SK-N-SH (cell line): ENCODE results near the gene MS4A12.

Experiments
- FOXJ3 ChIP-seq: sonication (generic); formaldehyde crosslinking; IDR thresholded peaks from 2 replicates; pipeline ENCODE4 v1.5.1; 2020; ENCODE audit warnings: mild to moderate bottlenecking, missing genetic modification reagents
- GABPA ChIP-seq: IDR thresholded peaks from 2 replicates; pipeline ENCODE4 v1.4.0; 2012; ENCODE audit warnings: low read depth, mild to moderate bottlenecking
- NFIC ChIP-seq: IDR thresholded peaks from 2 replicates; pipeline ENCODE4 v1.4.0; 2012; ENCODE audit warnings: borderline replicate concordance
- POLR2AphosphoS5 ChIP-seq: IDR thresholded peaks from 2 replicates; pipeline ENCODE4 v1.6.1; 2012; ENCODE audit warnings: low read depth, low read length
- RAD21 ChIP-seq: IDR thresholded peaks from 2 replicates; pipeline ENCODE4 v1.6.1; 2012; ENCODE audit warnings: mild to moderate bottlenecking, low read length
- TAF1 ChIP-seq: IDR thresholded peaks from 2 replicates; pipeline ENCODE4 v1.6.1; 2012; ENCODE audit warnings: low read depth, mild to moderate bottlenecking, low read length, moderate library complexity, borderline replicate concordance
- TF ChIP-seq, protein P1 (sequence below): fragments of 200-600 bp; sonication (generic); IDR thresholded peaks from 2 replicates; pipeline ENCODE4 v1.6.1; 2017; ENCODE audit warnings: antibody characterized with exemption, mild to moderate bottlenecking, moderate library complexity
- TF ChIP-seq, protein P2 (sequence below): IDR thresholded peaks from 2 replicates; pipeline ENCODE4 v1.4.0; 2012; ENCODE audit warnings: low read depth
- TF ChIP-seq, protein P3 (sequence below): IDR thresholded peaks from 2 replicates; pipeline ENCODE4 v1.6.1; 2012; ENCODE audit warnings: mild to moderate bottlenecking, low read depth, low read length, moderate library complexity
- TF ChIP-seq, protein P4 (sequence below): fragments of 150-350 bp; IDR thresholded peaks from 2 replicates; pipeline ENCODE4 v1.6.1; 2017; ENCODE audit warnings: antibody characterized with exemption, low read length, low read depth, borderline replicate concordance

DNA sequence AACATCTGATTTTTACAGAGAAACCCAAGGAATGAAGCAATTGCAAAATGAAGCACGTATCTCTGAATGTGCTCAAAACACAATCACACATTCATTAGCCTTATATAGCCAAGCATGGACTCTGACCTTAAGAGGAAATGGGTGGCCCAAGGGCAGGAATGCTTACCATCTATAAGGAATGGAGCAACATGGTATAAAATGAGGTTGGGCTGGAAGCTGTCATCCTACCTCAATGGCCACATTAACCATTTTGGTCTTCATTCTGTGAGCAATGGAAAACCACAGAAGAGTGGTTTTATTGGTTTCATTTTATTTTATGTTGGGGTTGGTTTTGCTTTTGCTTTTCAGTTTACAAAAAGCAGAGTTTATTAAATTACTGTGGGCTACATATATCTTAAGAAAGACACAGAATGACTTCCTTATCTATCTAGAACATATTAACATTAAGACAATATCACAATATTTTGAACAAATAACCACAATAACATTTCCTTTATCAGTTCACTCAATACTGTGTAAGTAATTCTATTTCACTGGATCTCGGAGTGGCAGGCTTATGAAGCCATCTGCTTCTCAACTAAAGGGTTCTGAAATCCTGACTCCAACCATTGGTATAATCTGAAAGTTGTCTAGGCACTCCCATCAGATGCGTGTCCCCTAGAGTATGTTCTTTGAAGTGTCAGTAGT, 11.8 kb downstream of the MS4A12 start:
- TF ChIP-seq, protein P1, sequence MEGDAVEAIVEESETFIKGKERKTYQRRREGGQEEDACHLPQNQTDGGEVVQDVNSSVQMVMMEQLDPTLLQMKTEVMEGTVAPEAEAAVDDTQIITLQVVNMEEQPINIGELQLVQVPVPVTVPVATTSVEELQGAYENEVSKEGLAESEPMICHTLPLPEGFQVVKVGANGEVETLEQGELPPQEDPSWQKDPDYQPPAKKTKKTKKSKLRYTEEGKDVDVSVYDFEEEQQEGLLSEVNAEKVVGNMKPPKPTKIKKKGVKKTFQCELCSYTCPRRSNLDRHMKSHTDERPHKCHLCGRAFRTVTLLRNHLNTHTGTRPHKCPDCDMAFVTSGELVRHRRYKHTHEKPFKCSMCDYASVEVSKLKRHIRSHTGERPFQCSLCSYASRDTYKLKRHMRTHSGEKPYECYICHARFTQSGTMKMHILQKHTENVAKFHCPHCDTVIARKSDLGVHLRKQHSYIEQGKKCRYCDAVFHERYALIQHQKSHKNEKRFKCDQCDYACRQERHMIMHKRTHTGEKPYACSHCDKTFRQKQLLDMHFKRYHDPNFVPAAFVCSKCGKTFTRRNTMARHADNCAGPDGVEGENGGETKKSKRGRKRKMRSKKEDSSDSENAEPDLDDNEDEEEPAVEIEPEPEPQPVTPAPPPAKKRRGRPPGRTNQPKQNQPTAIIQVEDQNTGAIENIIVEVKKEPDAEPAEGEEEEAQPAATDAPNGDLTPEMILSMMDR, result no peak
- TF ChIP-seq POLR2AphosphoS5, result no peak
- TF ChIP-seq, protein P2, sequence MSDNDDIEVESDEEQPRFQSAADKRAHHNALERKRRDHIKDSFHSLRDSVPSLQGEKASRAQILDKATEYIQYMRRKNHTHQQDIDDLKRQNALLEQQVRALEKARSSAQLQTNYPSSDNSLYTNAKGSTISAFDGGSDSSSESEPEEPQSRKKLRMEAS, result no peak
- no peak for TF ChIP-seq RAD21
- TF ChIP-seq FOXJ3, result no peak
- TF ChIP-seq, protein P3, sequence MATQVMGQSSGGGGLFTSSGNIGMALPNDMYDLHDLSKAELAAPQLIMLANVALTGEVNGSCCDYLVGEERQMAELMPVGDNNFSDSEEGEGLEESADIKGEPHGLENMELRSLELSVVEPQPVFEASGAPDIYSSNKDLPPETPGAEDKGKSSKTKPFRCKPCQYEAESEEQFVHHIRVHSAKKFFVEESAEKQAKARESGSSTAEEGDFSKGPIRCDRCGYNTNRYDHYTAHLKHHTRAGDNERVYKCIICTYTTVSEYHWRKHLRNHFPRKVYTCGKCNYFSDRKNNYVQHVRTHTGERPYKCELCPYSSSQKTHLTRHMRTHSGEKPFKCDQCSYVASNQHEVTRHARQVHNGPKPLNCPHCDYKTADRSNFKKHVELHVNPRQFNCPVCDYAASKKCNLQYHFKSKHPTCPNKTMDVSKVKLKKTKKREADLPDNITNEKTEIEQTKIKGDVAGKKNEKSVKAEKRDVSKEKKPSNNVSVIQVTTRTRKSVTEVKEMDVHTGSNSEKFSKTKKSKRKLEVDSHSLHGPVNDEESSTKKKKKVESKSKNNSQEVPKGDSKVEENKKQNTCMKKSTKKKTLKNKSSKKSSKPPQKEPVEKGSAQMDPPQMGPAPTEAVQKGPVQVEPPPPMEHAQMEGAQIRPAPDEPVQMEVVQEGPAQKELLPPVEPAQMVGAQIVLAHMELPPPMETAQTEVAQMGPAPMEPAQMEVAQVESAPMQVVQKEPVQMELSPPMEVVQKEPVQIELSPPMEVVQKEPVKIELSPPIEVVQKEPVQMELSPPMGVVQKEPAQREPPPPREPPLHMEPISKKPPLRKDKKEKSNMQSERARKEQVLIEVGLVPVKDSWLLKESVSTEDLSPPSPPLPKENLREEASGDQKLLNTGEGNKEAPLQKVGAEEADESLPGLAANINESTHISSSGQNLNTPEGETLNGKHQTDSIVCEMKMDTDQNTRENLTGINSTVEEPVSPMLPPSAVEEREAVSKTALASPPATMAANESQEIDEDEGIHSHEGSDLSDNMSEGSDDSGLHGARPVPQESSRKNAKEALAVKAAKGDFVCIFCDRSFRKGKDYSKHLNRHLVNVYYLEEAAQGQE, result no peak
- TF ChIP-seq GABPA, result no peak
- TF ChIP-seq TAF1, result no peak
- TF ChIP-seq NFIC, result no peak
- TF ChIP-seq, protein P4, sequence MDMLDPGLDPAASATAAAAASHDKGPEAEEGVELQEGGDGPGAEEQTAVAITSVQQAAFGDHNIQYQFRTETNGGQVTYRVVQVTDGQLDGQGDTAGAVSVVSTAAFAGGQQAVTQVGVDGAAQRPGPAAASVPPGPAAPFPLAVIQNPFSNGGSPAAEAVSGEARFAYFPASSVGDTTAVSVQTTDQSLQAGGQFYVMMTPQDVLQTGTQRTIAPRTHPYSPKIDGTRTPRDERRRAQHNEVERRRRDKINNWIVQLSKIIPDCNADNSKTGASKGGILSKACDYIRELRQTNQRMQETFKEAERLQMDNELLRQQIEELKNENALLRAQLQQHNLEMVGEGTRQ, result no peak
